WERI-Rb-1 (cell line): ENCODE data around the gene SPOCD1.
"Not testable (repeated sequence)": the region's sequence is repeated elsewhere in the genome, so short reads cannot be mapped to it uniquely, and the experiment has no call there.

Experiments used
- DNase-seq: peaks from one replicate; pipeline ENCODE4 v3.0.0-alpha.2; 2020
- H3K27ac ChIP-seq: fragments of 250-450 bp; sonication (Bioruptor Pico); 2 replicates; pipeline ENCODE4 v1.5.1; 2020; ENCODE audit warnings: mild to moderate bottlenecking, moderate library complexity
- H3K27me3 ChIP-seq: fragments of 250-450 bp; sonication (Bioruptor Pico); 2 replicates; pipeline ENCODE4 v1.5.1; 2021; ENCODE audit warnings: mild to moderate bottlenecking, low read depth, moderate library complexity; ENCODE audit not compliant: insufficient read depth, severe bottlenecking
- H3K36me3 ChIP-seq: fragments of 250-450 bp; sonication (Bioruptor Pico); 2 replicates; pipeline ENCODE4 v1.5.1; 2020; ENCODE audit warnings: mild to moderate bottlenecking, moderate library complexity
- H3K4me3 ChIP-seq: 2 replicates; pipeline ENCODE4 v1.5.1; 2011; ENCODE audit warnings: low read depth, mild to moderate bottlenecking, control low read depth, low read length
- H3K9me3 ChIP-seq: fragments of 250-450 bp; sonication (Bioruptor Pico); 2 replicates; pipeline ENCODE4 v1.5.1; 2021; ENCODE audit warnings: mild to moderate bottlenecking, moderate library complexity; ENCODE audit not compliant: severe bottlenecking
- TF ChIP-seq, protein P1 (sequence below): IDR thresholded peaks from 2 replicates; pipeline ENCODE4 v1.5.1; 2011; ENCODE audit warnings: low read depth, mild to moderate bottlenecking, control low read depth, inconsistent platforms, low read length

The SPOCD1 gene

DNA sequence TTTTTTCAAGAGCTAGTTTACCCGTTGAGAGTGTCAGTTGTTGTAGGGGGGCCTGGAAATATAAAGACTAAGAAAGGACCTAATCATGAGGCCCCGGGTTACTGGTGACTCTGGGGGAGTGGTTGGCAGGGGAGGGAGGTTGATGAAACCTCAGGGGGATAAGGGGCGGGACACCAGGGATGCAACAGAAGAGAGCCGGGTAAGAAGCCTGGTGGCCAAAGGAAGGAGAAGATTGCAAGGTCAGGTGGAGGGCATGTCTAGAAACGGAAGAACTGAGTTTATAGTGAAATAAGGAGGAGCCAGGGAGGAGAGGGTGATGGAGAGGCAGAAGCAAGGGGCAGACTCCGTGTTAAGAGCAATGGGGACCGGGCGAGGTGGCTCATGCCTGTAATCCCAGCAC is 12.5 kb upstream of the SPOCD1 start:
- Histone ChIP-seq H3K27ac (no peak overlapping the region), H3K9me3 (no peaks in the 10 kb centered on the region), H3K27me3 (no peaks in the 10 kb centered on the region), H3K36me3 (no peaks in the 10 kb centered on the region), H3K4me3 (no peak overlapping the region)
- TF ChIP-seq, protein P1, sequence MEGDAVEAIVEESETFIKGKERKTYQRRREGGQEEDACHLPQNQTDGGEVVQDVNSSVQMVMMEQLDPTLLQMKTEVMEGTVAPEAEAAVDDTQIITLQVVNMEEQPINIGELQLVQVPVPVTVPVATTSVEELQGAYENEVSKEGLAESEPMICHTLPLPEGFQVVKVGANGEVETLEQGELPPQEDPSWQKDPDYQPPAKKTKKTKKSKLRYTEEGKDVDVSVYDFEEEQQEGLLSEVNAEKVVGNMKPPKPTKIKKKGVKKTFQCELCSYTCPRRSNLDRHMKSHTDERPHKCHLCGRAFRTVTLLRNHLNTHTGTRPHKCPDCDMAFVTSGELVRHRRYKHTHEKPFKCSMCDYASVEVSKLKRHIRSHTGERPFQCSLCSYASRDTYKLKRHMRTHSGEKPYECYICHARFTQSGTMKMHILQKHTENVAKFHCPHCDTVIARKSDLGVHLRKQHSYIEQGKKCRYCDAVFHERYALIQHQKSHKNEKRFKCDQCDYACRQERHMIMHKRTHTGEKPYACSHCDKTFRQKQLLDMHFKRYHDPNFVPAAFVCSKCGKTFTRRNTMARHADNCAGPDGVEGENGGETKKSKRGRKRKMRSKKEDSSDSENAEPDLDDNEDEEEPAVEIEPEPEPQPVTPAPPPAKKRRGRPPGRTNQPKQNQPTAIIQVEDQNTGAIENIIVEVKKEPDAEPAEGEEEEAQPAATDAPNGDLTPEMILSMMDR = no peak
- DNase-seq = no peak

DNA sequence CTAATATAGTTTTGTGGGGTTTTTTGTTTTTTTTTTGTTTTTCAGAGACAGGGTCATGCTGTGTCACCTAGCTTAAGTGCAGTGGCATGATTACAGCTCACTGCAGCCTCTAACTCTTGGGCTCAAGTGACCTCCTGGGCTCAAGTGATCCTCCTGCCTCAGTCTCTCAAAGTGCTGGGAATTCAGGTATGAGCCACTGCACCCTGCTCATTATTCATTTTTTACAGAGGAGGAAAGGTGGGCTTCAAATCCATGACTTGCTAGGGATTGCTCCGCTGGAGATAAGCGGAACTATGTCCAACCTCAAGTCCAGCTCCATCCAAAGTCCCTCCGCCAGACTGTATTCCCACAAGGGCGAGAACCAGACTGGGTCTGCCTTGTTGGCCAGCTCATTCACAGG is 8.0 kb upstream of the SPOCD1 start:
- Histone ChIP-seq H3K27ac (no peak overlapping the region), H3K27me3 (no peaks in the 10 kb centered on the region), H3K36me3 (no peaks in the 10 kb centered on the region), H3K9me3 (no peaks in the 10 kb centered on the region), H3K4me3 (no peak overlapping the region)
- no peak for DNase-seq
- TF ChIP-seq, protein P1 = no peak

DNA sequence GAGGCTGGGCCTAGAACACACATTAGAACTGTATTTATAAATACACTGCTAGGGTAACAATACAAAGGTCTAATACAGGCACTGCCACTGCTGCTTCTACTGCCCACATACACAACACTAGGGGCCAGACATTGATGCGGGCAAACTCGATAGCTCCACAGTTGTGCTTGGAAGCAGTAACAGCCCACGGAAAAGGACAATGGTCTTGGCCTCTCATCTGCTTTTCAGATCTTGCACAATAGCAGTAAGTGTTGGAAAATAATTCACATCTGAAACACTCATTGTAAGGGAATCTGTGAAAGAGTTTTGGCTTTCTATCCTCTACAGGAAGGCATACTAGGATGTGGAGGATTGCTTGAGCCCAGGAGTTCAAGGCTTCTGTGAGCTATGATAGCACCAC is 6.9 kb upstream of the SPOCD1 start:
- Histone ChIP-seq H3K36me3 (no peaks in the 10 kb centered on the region), H3K4me3 (no peak overlapping the region), H3K27ac (no peak overlapping the region), H3K9me3 (no peaks in the 10 kb centered on the region), H3K27me3 (no peaks in the 10 kb centered on the region)
- TF ChIP-seq, protein P1 = no peak
- no peak for DNase-seq

DNA sequence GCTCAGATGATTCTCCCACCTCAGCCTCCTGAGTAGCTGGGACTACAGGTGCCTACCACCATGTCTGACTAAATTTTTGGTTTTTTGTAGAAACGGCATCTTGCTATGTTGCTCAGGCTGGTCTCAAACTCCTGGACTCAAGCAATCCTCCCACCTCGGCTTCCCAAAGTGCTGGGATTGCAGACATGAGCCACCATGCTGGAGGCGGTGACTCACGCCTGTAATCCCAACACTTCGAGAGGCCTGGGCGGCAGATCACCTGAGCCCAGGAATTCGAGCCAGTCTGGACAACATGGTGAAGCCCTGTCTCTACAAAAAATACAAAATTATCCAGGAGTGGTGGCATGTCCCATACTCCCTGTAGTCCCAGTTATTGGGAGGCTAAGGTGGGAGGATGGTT is 4.4 kb upstream of the SPOCD1 start:
- H3K4me3 ChIP-seq, H3K9me3 ChIP-seq, H3K27ac ChIP-seq, DNase-seq, H3K27me3 ChIP-seq, H3K36me3 ChIP-seq: not testable (repeated sequence)

DNA sequence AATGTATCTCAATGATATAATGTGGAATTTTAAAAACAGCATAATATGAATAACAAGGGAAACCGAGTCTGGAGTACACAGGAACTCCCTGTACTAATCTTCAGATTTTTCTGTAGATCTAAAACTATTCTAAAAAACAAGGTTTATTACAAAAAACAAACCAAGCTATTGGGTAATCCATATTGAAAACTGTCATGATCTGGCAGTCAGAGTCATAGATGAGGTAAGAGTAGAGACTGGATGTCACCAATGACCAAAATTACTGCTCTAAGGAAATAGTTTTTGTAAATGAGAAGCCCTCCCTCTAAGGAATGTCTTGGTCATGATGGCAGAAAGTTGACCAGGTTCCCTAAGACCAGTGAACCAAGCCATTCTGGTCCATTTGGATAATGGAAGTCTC is 2.4 kb upstream of the SPOCD1 start:
- TF ChIP-seq, protein P1 = no peak
- no peaks in the 10 kb centered on the region for H3K36me3 ChIP-seq
- H3K9me3 ChIP-seq = no peaks in the 10 kb centered on the region
- no peak overlapping the region for H3K4me3 ChIP-seq
- H3K27me3 ChIP-seq = no peaks in the 10 kb centered on the region
- DNase-seq = no peak
- H3K27ac ChIP-seq = no peak overlapping the region

DNA sequence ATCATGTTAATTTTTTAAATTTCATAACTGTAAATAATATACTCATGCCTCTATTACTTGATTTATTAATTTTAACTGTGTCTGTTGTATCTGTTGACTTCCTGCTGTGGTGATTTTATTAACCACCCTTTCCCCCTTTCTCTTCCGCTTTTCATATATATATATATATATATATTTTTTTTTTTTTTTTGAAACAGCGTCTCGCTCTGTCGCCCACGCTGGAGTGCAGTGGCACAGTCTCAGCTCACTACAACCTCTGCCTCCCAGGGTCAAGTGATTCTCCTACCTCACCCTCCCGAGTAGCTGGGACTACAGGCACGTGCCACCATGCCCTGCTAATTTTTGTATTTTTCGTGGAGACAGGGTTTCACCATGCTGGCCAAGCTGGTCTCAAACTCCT is 1.1 kb upstream of the SPOCD1 start:
- not testable (repeated sequence) for DNase-seq, H3K4me3 ChIP-seq, H3K27ac ChIP-seq, H3K9me3 ChIP-seq, H3K27me3 ChIP-seq, H3K36me3 ChIP-seq

DNA sequence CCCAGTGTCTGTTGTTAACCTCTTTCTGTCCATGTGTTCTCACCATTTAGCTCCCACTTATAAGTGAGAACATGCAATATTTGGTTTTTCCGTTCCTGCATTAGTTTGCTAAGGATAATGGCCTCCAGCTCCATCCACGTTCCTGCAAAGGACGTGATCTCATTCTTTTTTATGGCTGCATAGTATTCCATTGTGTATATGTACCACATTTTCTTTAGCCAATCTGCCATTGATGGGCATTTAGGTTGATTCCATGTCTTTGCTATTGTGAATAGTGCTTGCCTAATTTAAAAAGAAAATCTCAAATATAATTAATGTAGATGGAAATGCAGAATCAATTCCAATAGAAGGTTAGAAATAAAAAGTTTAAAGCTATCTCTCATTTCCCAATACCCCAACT is 679 bp upstream of the SPOCD1 start:
- H3K27ac ChIP-seq, H3K4me3 ChIP-seq: not testable (repeated sequence)

DNA sequence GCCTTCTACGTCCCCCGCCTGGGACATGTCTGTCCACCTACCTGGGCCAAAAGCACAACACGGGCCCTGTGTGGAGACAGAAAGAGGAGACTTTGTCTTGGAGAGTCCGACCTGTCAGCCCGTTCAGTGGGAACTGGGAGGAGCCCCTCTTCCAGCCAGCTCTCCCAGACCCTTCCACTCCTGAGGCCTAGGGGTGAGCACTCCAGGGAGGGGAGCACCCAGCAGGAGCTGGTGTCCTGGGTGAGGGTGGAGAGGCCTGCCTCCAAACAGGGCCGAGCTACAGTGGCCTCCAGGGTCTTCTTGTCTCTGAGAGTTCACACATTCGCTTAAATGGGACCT is 546 bp downstream of the SPOCD1 start:
- no peak overlapping the region for H3K4me3 ChIP-seq

More for the DNA sequence above, 679 bp upstream of the SPOCD1 start:
- not testable (repeated sequence) for H3K27me3 ChIP-seq, DNase-seq, H3K36me3 ChIP-seq, H3K9me3 ChIP-seq

More for the DNA sequence above, 546 bp downstream of the SPOCD1 start:
- Histone ChIP-seq H3K36me3 (no peaks in the 10 kb centered on the region), H3K27me3 (no peaks in the 10 kb centered on the region), H3K9me3 (no peaks in the 10 kb centered on the region), H3K27ac (no peak overlapping the region)
- TF ChIP-seq, protein P1 = no peak
- no peak for DNase-seq
